RKO (cell line): Measurements from ENCODE around the gene CKAP2L.

Source experiments
- DNase-seq: peaks from one replicate; pipeline ENCODE4 v3.0.0-alpha.2; 2016; ENCODE audit warnings: low spot score

CKAP2L gene

GRCh38 chr2:112762276-112762675, 2.1 kb downstream of the CKAP2L start:
- DNase-seq = no peak

- DNase-seq = no peak
These were observed 4.3 kb downstream of the CKAP2L start for GRCh38 chr2:112760149-112760548.

GRCh38 chr2:112758711-112759110, 5.7 kb downstream of the CKAP2L start:
- DNase-seq = no peak

- DNase-seq = no peak
These were observed 7.1 kb downstream of the CKAP2L start for GRCh38 chr2:112757265-112757664.

- DNase-seq = no peak
These were observed 8.2 kb downstream of the CKAP2L start for GRCh38 chr2:112756207-112756606.

- DNase-seq = no peak
These were observed 9.0 kb downstream of the CKAP2L start for GRCh38 chr2:112755444-112755843.

- DNase-seq = no peak
These were observed 9.8 kb downstream of the CKAP2L start for GRCh38 chr2:112754564-112754963.

GRCh38 chr2:112752667-112753066, 11.7 kb downstream of the CKAP2L start:
- no peak for DNase-seq

- no peak for DNase-seq
These were observed 12.8 kb downstream of the CKAP2L start for GRCh38 chr2:112751451-112752197.

GRCh38 chr2:112750560-112750843, 13.9 kb downstream of the CKAP2L start:
- no peak for DNase-seq

- peak; percentile 62 for DNase-seq
These were observed 14.5 kb downstream of the CKAP2L start for GRCh38 chr2:112749755-112750559.

- DNase-seq = no peak
These were observed 23.9 kb downstream of the CKAP2L start for GRCh38 chr2:112740527-112740926.

GRCh38 chr2:112737542-112738232, 26.7 kb downstream of the CKAP2L start:
- DNase-seq = no peak

GRCh38 chr2:112733871-112734270, 30.5 kb downstream of the CKAP2L start:
- DNase-seq = no peak

GRCh38 chr2:112733456-112733855, 31.0 kb downstream of the CKAP2L start:
- no peak for DNase-seq

- DNase-seq = no peak
These were observed 32.9 kb downstream of the CKAP2L start for GRCh38 chr2:112731479-112731878.

- DNase-seq = no peak
These were observed 33.6 kb downstream of the CKAP2L start for GRCh38 chr2:112730791-112731190.

GRCh38 chr2:112730216-112730615, 34.2 kb downstream of the CKAP2L start:
- no peak for DNase-seq

- DNase-seq = no peak
These were observed 35.8 kb downstream of the CKAP2L start for GRCh38 chr2:112728378-112729175.

GRCh38 chr2:112728029-112728362, 36.4 kb downstream of the CKAP2L start:
- no peak for DNase-seq

- DNase-seq = no peak
These were observed 37.0 kb downstream of the CKAP2L start for GRCh38 chr2:112727276-112728028.
